Erythroblast (primary cell): ENCODE data around the gene LIN7B.

Experiments
- GATA1 ChIP-seq: IDR thresholded peaks from 2 replicates; pipeline ENCODE4 v1.6.1; 2011; ENCODE audit warnings: low read depth, mild to moderate bottlenecking, control low read depth, low read length, moderate library complexity
- POLR2A ChIP-seq: IDR thresholded peaks from 2 replicates; pipeline ENCODE4 v1.6.1; 2011; ENCODE audit warnings: mild to moderate bottlenecking, low read length

DNA sequence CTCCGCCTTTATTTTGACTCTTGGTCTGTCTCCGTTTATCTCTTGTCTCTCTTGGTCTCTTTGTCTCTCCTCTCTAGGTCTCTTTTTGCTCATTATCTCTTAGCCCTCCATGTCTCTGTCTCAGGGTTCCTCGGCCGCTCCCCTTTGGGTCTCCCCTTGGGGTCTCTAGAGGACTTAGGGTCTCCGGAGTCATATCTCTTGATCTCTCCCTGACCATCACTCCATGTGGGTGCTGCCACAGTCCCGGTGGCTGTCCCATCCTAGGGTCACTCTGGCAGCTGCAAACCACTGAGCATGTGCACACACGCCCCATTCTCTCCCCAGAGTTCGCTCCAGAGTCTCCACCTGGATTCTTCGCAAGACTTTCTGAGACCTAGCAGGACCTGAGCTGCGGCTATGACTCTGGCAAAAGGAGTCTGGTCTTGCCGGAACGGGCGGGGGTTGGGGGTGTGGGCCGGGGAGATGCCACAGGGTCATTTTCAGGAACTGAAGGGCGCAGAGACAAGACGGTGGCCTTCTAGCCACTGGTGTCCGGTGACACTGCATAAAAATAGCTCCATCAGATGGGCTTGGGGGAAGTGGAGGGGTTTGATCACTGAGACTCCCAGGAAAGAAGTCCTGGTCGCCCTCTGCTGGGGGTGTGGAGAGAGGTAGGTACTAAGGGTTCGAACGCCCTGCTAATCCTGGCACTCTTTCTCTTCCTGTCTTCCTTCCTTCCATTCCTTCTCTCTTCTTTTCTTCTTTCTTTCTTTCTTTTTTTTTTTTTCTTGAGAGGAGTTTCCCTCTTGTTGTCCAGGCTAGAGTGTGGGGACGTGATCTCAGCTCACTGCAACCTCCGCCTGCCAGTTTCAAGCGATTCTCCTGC, 40.4 kb upstream of the LIN7B start:
- TF ChIP-seq POLR2A (no peak), GATA1 (no peak)
